Measurements from ENCODE around the gene SOX15. TPM values are rescaled to one million over a fixed set of nuclear protein-coding genes. Genes with fewer than 3 reads are reported as not detected.

Gene SOX15
- total RNA-seq, 4 donors from 2014 or later = 0.67 to 3.1 TPM; not detected in 2

- peaks cover 16 to 44% of the 10 kb centered on the region in 2 donors for H3K4me1 ChIP-seq
- H3K27me3 ChIP-seq = no peaks in the 10 kb centered on the region
- WGBS, 2 donors = 89 to 93% methylated on average over 14 of the region's 14 CpGs
- H3K36me3 ChIP-seq = peaks cover 47 to 48% of the 10 kb centered on the region in 2 donors
- DNase-seq = no peak
- H3K4me3 ChIP-seq (replicated peaks in 1 of 3) = no peak overlapping the region
- H3K27ac ChIP-seq = no peak overlapping the region
- intact Hi-C loops (cut with DNase I) = no loop called here
- no peaks in the 10 kb centered on the region for H3K9me3 ChIP-seq
- TF ChIP-seq, protein P1, sequence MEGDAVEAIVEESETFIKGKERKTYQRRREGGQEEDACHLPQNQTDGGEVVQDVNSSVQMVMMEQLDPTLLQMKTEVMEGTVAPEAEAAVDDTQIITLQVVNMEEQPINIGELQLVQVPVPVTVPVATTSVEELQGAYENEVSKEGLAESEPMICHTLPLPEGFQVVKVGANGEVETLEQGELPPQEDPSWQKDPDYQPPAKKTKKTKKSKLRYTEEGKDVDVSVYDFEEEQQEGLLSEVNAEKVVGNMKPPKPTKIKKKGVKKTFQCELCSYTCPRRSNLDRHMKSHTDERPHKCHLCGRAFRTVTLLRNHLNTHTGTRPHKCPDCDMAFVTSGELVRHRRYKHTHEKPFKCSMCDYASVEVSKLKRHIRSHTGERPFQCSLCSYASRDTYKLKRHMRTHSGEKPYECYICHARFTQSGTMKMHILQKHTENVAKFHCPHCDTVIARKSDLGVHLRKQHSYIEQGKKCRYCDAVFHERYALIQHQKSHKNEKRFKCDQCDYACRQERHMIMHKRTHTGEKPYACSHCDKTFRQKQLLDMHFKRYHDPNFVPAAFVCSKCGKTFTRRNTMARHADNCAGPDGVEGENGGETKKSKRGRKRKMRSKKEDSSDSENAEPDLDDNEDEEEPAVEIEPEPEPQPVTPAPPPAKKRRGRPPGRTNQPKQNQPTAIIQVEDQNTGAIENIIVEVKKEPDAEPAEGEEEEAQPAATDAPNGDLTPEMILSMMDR (IDR thresholded peaks at IDR 0.05) = no peak
- no peak for TF ChIP-seq POLR2A (IDR thresholded peaks at IDR 0.05)
Measured at GRCh38 chr17:7576432-7576937, 13.4 kb downstream of the SOX15 start.

DNA sequence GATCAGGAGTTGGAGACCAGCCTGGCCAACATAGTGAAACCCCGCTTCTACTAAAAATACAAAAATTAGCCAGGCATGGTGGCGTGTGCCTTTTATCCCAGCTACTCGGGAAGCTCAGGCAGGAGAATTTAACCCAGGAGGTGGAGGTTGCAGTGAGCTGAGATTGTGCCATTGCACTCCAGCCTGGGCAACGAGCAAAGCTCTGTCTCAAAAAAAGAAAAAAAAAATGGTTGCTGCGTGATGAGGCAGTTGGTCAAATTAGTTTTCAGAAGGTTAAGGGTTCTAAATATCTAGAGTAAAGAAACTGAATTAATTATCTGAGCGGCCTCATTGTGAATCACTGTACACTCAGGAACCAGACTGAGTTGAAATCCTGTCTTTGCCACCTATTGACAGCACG is 13.9 kb downstream of the SOX15 start:
- no peak overlapping the region for H3K4me3 ChIP-seq (replicated peaks in 1 of 3)
- H3K27me3 ChIP-seq = no peaks in the 10 kb centered on the region
- intact Hi-C loops (cut with DNase I) = no loop called here
- H3K36me3 ChIP-seq = peaks cover 48 to 49% of the 10 kb centered on the region in 2 donors
- TF ChIP-seq, protein P1 (IDR thresholded peaks at IDR 0.05) = no peak
- no peak for TF ChIP-seq POLR2A (IDR thresholded peaks at IDR 0.05)
- H3K4me1 ChIP-seq = peaks cover 16 to 41% of the 10 kb centered on the region in 2 donors
- no peak for DNase-seq
- WGBS, 2 donors = 76 to 78% methylated on average over 7 of the region's 7 CpGs
- H3K9me3 ChIP-seq = no peaks in the 10 kb centered on the region
- H3K27ac ChIP-seq = no peak overlapping the region

DNA sequence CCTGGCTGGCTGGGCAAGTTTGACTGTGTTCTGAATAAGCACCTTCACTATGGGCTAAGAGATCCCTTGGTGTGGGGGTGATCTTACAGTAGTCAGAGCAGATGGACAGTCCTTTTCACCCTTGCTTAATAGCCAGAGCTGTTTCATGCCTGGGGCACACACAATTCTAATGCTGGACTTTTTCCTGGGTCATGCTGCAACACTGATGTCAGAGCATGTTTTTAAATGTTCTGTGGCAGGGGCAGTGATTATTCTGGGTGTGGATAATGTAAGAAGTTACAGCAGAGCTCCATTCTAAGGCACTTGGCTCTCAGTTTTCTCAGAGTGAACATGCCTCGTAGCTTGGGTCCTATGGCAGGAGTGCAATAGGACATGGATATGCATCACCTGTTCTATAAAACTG is 14.4 kb downstream of the SOX15 start:
- 73% methylated on average over 1 of the region's 1 CpG; no CpG with 5 or more reads in 1 of the 2 donors for WGBS, 2 donors
- H3K9me3 ChIP-seq = no peaks in the 10 kb centered on the region
- no peaks in the 10 kb centered on the region for H3K27me3 ChIP-seq
- intact Hi-C loops (cut with DNase I) = no loop called here
- no peak for DNase-seq
- no peak overlapping the region for H3K27ac ChIP-seq
- H3K4me1 ChIP-seq = peaks cover 16 to 36% of the 10 kb centered on the region in 2 donors
- peaks cover 53 to 54% of the 10 kb centered on the region in 2 donors for H3K36me3 ChIP-seq
- H3K4me3 ChIP-seq (replicated peaks in 1 of 3) = no peak overlapping the region
- no peak for TF ChIP-seq POLR2A (IDR thresholded peaks at IDR 0.05)
- TF ChIP-seq, protein P1 (IDR thresholded peaks at IDR 0.05) = no peak

DNA sequence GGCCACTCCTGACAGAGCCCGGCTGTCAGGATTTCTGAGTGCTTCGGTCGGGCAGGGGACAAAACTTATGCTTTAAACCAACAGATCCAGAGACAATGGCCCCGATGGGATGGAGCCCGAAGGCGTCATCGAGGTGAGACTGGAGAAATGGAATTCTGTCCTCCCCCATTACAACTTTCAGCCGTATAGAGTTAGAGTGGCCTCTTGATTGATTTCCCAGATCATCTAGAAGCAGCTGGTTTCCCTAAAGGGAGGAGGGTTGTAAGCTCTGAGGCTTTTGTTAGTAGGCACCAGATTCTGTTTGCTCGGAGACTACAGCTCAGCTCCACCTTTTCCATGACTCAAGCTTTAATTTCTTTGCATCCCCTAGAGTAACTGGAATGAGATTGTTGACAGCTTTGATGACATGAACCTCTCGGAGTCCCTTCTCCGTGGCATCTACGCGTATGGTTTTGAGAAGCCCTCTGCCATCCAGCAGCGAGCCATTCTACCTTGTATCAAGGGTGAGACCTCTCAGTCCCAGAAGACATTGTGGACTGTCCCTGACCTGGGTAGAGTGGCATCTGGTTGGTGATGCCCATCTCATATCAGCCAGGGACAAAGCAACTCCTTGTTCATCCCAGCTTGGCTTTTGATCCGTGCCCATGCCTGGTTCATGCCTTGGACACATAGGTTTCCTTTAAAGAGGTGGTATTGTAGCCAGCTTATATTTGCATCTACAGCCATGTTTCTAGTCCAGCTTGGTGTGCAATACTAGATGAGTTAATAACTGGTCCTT is 15.5 kb downstream of the SOX15 start:
- H3K9me3 ChIP-seq = no peaks in the 10 kb centered on the region
- no peak for TF ChIP-seq POLR2A (IDR thresholded peaks at IDR 0.05)
- TF ChIP-seq, protein P1 (IDR thresholded peaks at IDR 0.05) = no peak
- no peaks in the 10 kb centered on the region for H3K27me3 ChIP-seq
- H3K4me1 ChIP-seq = peaks cover 16 to 33% of the 10 kb centered on the region in 2 donors
- WGBS, 2 donors = 34 to 42% methylated on average over 14 of the region's 15 CpGs
- H3K27ac ChIP-seq = peak overlapping the region in 2 of 3 donors; percentile 94 to 96
- peak overlapping the region in 2 of 3 donors; percentile 27 to 99 for H3K4me3 ChIP-seq (replicated peaks in 1 of 3)
- intact Hi-C loops (cut with DNase I) = loop anchor here (5.0 kb wide), 1 partner anchor 113 kb away; the partner anchor contains the start of genes TP53 and WRAP53
- H3K36me3 ChIP-seq = peaks cover 60 to 64% of the 10 kb centered on the region in 2 donors
- DNase-seq = no peak

Data from thyroid gland (tissue), 4 donors.